GM21526 (cell line): ENCODE data around the gene CCDC50.

Experiments
- ATAC-seq: cut with Tn5 transposase; IDR thresholded peaks from one replicate; pipeline ENCODE4 v1.9.1; 2021; ENCODE audit warnings: moderate library complexity; ENCODE audit not compliant: unreplicated experiment, low FRiP score

CCDC50 gene

GRCh38 chr3:191314109-191314728, 15.0 kb upstream of the CCDC50 start:
- ATAC-seq, result no peak

GRCh38 chr3:191316876-191317603, 12.2 kb upstream of the CCDC50 start:
- ATAC-seq, result no peak

- no peak for ATAC-seq
Measured at GRCh38 chr3:191320316-191320715, 8.9 kb upstream of the CCDC50 start.

- no peak for ATAC-seq
Measured at GRCh38 chr3:191321019-191321767, 8.0 kb upstream of the CCDC50 start.

GRCh38 chr3:191324936-191325335, 4.3 kb upstream of the CCDC50 start:
- ATAC-seq, result no peak

- ATAC-seq, result no peak
Measured at GRCh38 chr3:191327526-191327925, 1.7 kb upstream of the CCDC50 start.

GRCh38 chr3:191328383-191328961, 722 bp upstream of the CCDC50 start:
- peak; percentile 5 for ATAC-seq

GRCh38 chr3:191329654-191330529, 698 bp downstream of the CCDC50 start, which contains the start of gene UTS2B:
Gene UTS2B, minus strand, starts transcription at chr3:191330526. Its CDS starts 48,337 bp downstream, at chr3:191282189.
- ATAC-seq, result peak; percentile 16

GRCh38 chr3:191330530-191331048, 1.4 kb downstream of the CCDC50 start:
- no peak for ATAC-seq

GRCh38 chr3:191331388-191331787, 2.2 kb downstream of the CCDC50 start:
- no peak for ATAC-seq

- ATAC-seq, result no peak
Measured at GRCh38 chr3:191333298-191333880, 4.2 kb downstream of the CCDC50 start.

- ATAC-seq, result no peak
Measured at GRCh38 chr3:191334346-191334893, 5.2 kb downstream of the CCDC50 start.

GRCh38 chr3:191336833-191337232, 7.6 kb downstream of the CCDC50 start:
- peak; percentile 46 for ATAC-seq

- ATAC-seq, result no peak
Measured at GRCh38 chr3:191338177-191338488, 8.9 kb downstream of the CCDC50 start.

GRCh38 chr3:191339316-191339917, 10.2 kb downstream of the CCDC50 start:
- no peak for ATAC-seq

- ATAC-seq, result no peak
Measured at GRCh38 chr3:191340351-191340750, 11.2 kb downstream of the CCDC50 start.

- ATAC-seq, result no peak
Measured at GRCh38 chr3:191340966-191341365, 11.8 kb downstream of the CCDC50 start.

GRCh38 chr3:191342006-191342405, 12.8 kb downstream of the CCDC50 start:
- ATAC-seq, result no peak

GRCh38 chr3:191342411-191342810, 13.2 kb downstream of the CCDC50 start:
- no peak for ATAC-seq
